SU-DHL-6 (cell line): ENCODE data around the gene GALNT9.

ENCODE experiments used
- H2AFZ ChIP-seq: fragments of 200-600 bp; sonication (generic); 2 replicates; pipeline ENCODE4 v1.6.1; 2014; ENCODE audit warnings: low read depth, mild to moderate bottlenecking, moderate library complexity, mixed read lengths, antibody characterized with exemption, low read length; ENCODE audit not compliant: severe bottlenecking
- H3F3A ChIP-seq: fragments of 200-600 bp; shearing (Covaris generic); 2 replicates; pipeline ENCODE4 v1.6.0; 2016; ENCODE audit warnings: antibody characterized with exemption, mild to moderate bottlenecking; ENCODE audit not compliant: insufficient read depth
- H3K27ac ChIP-seq: fragments of 200-600 bp; sonication (generic); 2 replicates; pipeline ENCODE4 v1.5.1; 2016; ENCODE audit warnings: low read depth, mild to moderate bottlenecking, low read length, moderate library complexity, mixed read lengths
- H3K27me3 ChIP-seq: fragments of 200-600 bp; sonication (generic), shearing (Covaris generic); 2 replicates; pipeline ENCODE4 v1.6.0; 2014; ENCODE audit warnings: mild to moderate bottlenecking, low read length
- H3K36me3 ChIP-seq: fragments of 200-600 bp; sonication (generic); 2 replicates; pipeline ENCODE4 v1.6.1; 2014; ENCODE audit warnings: mild to moderate bottlenecking, low read length, mixed read lengths
- H3K4me2 ChIP-seq: fragments of 300-600, 200-600 bp; shearing (Covaris generic), sonication (generic); 2 replicates; pipeline ENCODE4 v1.6.0; 2014; ENCODE audit warnings: low read length, low read depth, mild to moderate bottlenecking; ENCODE audit not compliant: poor library complexity, severe bottlenecking
- H3K4me3 ChIP-seq: fragments of 200-600 bp; sonication (generic); 2 replicates; pipeline ENCODE4 v1.5.1; 2014; ENCODE audit warnings: antibody characterized with exemption, low read length, mild to moderate bottlenecking, mixed read lengths; ENCODE audit not compliant: insufficient read depth, poor library complexity, severe bottlenecking
- H3K79me2 ChIP-seq: fragments of 200-600 bp; sonication (generic); 2 replicates; pipeline ENCODE4 v1.6.1; 2014; ENCODE audit warnings: mild to moderate bottlenecking, low read length, moderate library complexity; ENCODE audit not compliant: insufficient read depth
- H3K9ac ChIP-seq: fragments of 200-600 bp; sonication (generic); 2 replicates; pipeline ENCODE4 v1.7.0; 2014; ENCODE audit warnings: mild to moderate bottlenecking, low read length
- H3K9me2 ChIP-seq: fragments of 200-600 bp; sonication (generic); replicated peaks from 2 replicates; pipeline ENCODE4 v1.6.1; 2014; ENCODE audit warnings: low read length; ENCODE audit not compliant: insufficient read depth
- H3K9me3 ChIP-seq: fragments of 200-600 bp; sonication (generic); 2 replicates; pipeline ENCODE4 v1.6.1; 2014; ENCODE audit warnings: low read length, mixed read lengths; ENCODE audit not compliant: insufficient read depth
- H4K20me1 ChIP-seq: fragments of 200-600 bp; sonication (generic); 2 replicates; pipeline ENCODE4 v1.6.1; 2014; ENCODE audit warnings: low read depth, mild to moderate bottlenecking, antibody characterized with exemption, low read length, moderate library complexity, mixed read lengths
- CTCF ChIP-seq: fragments of 200-600 bp; sonication (generic); IDR thresholded peaks from one replicate; pipeline ENCODE4 v1.5.1; 2017; ENCODE audit warnings: antibody characterized with exemption, mild to moderate bottlenecking, low read length, moderate library complexity; ENCODE audit not compliant: insufficient read depth, poor library complexity, severe bottlenecking
- EZH2phosphoT487 ChIP-seq: fragments of 200-600 bp; sonication (generic), shearing (Covaris generic); conservative IDR thresholded peaks from 2 replicates; pipeline ENCODE4 v1.6.1; 2018; ENCODE audit warnings: mild to moderate bottlenecking, antibody characterized with exemption, low read length, moderate library complexity, mixed read lengths

GALNT9 gene

GRCh38 chr12:132367852-132368251 is 38.5 kb upstream of the GALNT9 start:
- H4K20me1 ChIP-seq: no peaks in the 10 kb centered on the region
- no peaks in the 10 kb centered on the region for H3K27me3 ChIP-seq
- H3K4me3 ChIP-seq: no peak overlapping the region
- no peaks in the 10 kb centered on the region for H3K79me2 ChIP-seq
- H3F3A ChIP-seq: no peaks in the 10 kb centered on the region
- H3K4me2 ChIP-seq: no peak overlapping the region
- no peak overlapping the region for H3K27ac ChIP-seq
- TF ChIP-seq CTCF: no peak
- H3K9me2 ChIP-seq: no peaks in the 10 kb centered on the region
- H3K36me3 ChIP-seq: no peaks in the 10 kb centered on the region
- no peaks in the 10 kb centered on the region for H3K9me3 ChIP-seq
- no peak overlapping the region for H3K9ac ChIP-seq
- no peak overlapping the region for H2AFZ ChIP-seq

- Histone ChIP-seq H2AFZ (no peak overlapping the region), H3K4me2 (no peak overlapping the region), H4K20me1 (no peaks in the 10 kb centered on the region), H3K36me3 (no peaks in the 10 kb centered on the region), H3K27ac (no peak overlapping the region), H3K79me2 (no peaks in the 10 kb centered on the region), H3K9me3 (no peaks in the 10 kb centered on the region), H3F3A (no peaks in the 10 kb centered on the region), H3K9ac (no peak overlapping the region), H3K4me3 (no peak overlapping the region), H3K27me3 (no peaks in the 10 kb centered on the region), H3K9me2 (no peaks in the 10 kb centered on the region)
- TF ChIP-seq EZH2phosphoT487 (no peak), CTCF (no peak)
Measured at GRCh38 chr12:132367071-132367851, 37.9 kb upstream of the GALNT9 start.

GRCh38 chr12:132366341-132366861 is 37.0 kb upstream of the GALNT9 start:
- Histone ChIP-seq H3K36me3 (no peaks in the 10 kb centered on the region), H3K27ac (no peak overlapping the region), H3K79me2 (no peaks in the 10 kb centered on the region), H2AFZ (no peak overlapping the region), H3K27me3 (no peaks in the 10 kb centered on the region), H3K9me2 (no peaks in the 10 kb centered on the region), H3K9me3 (no peaks in the 10 kb centered on the region), H3K9ac (no peak overlapping the region), H3K4me3 (no peak overlapping the region), H3F3A (no peaks in the 10 kb centered on the region), H4K20me1 (no peaks in the 10 kb centered on the region), H3K4me2 (no peak overlapping the region)
- TF ChIP-seq EZH2phosphoT487 (no peak), CTCF (no peak)
